NOMO-1 (cell line): ENCODE measurements around the gene TWIST2.

Source experiments
- DNase-seq, 2 experiments: peaks; one replicate each; lab custom pipeline; 2025; ENCODE audit not compliant: unreplicated experiment in 2 of 2; lab: John Stamatoyannopoulos, UW

The TWIST2 gene

GRCh38 chr2:238872026-238872425, 24.1 kb downstream of the TWIST2 start:
- no peak for DNase-seq

- no peak for DNase-seq
Measured at GRCh38 chr2:238872628-238873380, 24.9 kb downstream of the TWIST2 start.

- no peak for DNase-seq
Measured at GRCh38 chr2:238873381-238873801, 25.5 kb downstream of the TWIST2 start.

GRCh38 chr2:238873841-238874240, 26.0 kb downstream of the TWIST2 start:
- no peak for DNase-seq

GRCh38 chr2:238874330-238875050, 26.6 kb downstream of the TWIST2 start:
- DNase-seq: no peak

- DNase-seq: no peak
Measured at GRCh38 chr2:238875101-238875470, 27.2 kb downstream of the TWIST2 start.

- no peak for DNase-seq
Measured at GRCh38 chr2:238875471-238876231, 27.8 kb downstream of the TWIST2 start.

- no peak for DNase-seq
Measured at GRCh38 chr2:238876232-238876630, 28.3 kb downstream of the TWIST2 start.

- DNase-seq: no peak
Measured at GRCh38 chr2:238878051-238878735, 30.3 kb downstream of the TWIST2 start.

GRCh38 chr2:238879043-238879442, 31.2 kb downstream of the TWIST2 start:
- no peak for DNase-seq

- peak; percentile 36 to 37 for DNase-seq
Measured at GRCh38 chr2:238879621-238880377, 31.9 kb downstream of the TWIST2 start.

GRCh38 chr2:238881353-238882081, 33.6 kb downstream of the TWIST2 start:
- peak; percentile 28 to 40 for DNase-seq

GRCh38 chr2:238882082-238882755, 34.3 kb downstream of the TWIST2 start:
- DNase-seq: no peak

GRCh38 chr2:238883421-238883901, 35.6 kb downstream of the TWIST2 start:
- no peak for DNase-seq

- no peak for DNase-seq
Measured at GRCh38 chr2:238884122-238884811, 36.4 kb downstream of the TWIST2 start.

GRCh38 chr2:238884812-238885408, 37.0 kb downstream of the TWIST2 start:
- no peak for DNase-seq

GRCh38 chr2:238886453-238887094, 38.7 kb downstream of the TWIST2 start:
- no peak for DNase-seq
